ENCODE data around the gene KLHDC7A. TPM values are rescaled to one million over a fixed set of nuclear protein-coding genes. Genes with fewer than 3 reads are reported as not detected.
A peak's percentile ranks its signal among the peaks of the same experiment; 100 is the strongest.

The KLHDC7A gene
- total RNA-seq, 1 donor from 2014 or later = 34.5 TPM

- no peak for DNase-seq (ENCODE audit: low spot score)
These were observed 7.4 kb upstream of the KLHDC7A start for GRCh38 chr1:18473195-18473815.

DNA sequence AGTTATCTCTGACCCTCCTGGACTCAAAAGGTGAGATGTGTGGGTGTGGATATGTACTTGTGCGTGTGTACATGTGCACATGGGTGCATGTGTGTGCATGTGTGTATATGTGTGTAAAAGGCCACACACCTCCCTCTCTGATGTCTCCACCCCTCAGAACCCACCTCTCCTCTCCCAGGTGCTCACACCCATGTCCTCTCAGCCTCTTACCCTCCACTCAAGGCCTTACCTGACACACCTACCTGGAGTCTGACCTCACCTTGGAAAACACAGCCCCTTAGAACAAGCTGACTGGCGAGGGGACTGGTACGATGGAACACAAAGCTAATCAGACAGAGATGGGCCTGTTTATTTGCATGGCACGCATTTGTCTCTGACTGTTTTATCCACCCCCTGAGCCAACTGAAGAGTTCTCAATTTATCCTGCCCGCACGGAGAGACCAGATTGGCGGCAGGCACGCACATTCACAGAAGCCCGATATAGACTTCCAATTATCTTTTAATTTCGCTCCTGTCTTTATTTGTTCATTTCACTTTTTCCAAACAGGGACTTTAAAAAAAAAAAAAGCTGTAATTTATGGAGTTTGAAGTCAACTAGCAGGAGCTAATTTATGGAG, 6.1 kb upstream of the KLHDC7A start:
- no peak for DNase-seq (ENCODE audit: low spot score)

- DNase-seq (ENCODE audit: low spot score) = no peak
These were observed 5.4 kb upstream of the KLHDC7A start for GRCh38 chr1:18475234-18475905.

DNA sequence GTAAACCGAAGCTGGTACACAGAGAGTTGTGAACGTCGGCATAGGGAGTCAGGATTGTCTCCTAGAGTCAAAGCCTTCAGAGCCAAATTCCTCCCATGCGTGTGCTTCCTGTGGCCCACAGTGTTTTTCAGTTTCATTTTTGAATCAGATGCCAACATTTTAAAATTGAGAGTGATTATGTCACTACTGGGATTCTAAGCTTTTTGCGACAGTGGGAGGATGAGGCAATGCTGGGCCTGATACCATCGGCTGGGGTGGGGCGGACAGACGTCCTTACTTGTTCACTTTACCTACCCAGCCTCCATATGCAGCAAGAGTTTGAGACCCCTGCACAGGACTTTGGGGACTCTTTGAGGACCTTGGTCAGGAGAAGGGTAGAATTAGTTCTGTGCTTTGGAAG, 1.3 kb upstream of the KLHDC7A start:
- DNase-seq (ENCODE audit: low spot score) = peak; percentile 62

- no peak for DNase-seq (ENCODE audit: low spot score)
These were observed 625 bp downstream of the KLHDC7A start for GRCh38 chr1:18481190-18481920.

DNA sequence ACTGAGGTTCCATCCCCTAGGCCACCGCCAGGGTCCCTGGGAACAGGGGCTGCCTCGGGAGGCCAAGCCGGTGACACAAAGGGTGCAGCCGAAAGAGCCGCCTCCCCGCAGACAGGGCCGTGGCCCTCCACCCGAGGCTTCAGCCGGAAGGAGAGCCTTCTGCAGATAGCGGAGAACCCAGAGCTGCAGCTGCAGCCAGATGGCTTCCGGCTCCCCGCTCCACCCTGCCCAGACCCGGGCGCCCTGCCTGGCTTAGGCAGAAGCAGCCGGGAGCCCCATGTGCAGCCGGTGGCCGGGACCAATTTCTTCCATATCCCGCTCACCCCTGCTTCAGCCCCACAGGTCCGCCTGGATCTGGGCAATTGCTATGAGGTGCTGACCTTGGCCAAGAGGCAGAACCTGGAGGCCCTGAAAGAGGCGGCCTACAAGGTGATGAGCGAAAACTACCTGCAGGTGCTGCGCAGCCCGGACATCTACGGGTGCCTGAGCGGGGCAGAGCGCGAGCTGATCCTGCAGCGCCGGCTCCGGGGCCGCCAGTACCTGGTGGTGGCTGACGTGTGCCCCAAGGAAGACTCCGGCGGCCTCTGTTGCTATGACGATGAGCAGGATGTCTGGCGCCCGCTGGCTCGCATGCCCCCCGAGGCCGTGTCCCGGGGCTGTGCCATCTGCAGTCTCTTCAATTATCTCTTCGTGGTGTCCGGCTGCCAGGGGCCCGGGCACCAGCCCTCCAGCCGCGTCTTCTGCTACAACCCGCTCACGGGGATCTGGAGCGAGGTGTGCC, 1.4 kb downstream of the KLHDC7A start:
- DNase-seq (ENCODE audit: low spot score) = no peak

DNA sequence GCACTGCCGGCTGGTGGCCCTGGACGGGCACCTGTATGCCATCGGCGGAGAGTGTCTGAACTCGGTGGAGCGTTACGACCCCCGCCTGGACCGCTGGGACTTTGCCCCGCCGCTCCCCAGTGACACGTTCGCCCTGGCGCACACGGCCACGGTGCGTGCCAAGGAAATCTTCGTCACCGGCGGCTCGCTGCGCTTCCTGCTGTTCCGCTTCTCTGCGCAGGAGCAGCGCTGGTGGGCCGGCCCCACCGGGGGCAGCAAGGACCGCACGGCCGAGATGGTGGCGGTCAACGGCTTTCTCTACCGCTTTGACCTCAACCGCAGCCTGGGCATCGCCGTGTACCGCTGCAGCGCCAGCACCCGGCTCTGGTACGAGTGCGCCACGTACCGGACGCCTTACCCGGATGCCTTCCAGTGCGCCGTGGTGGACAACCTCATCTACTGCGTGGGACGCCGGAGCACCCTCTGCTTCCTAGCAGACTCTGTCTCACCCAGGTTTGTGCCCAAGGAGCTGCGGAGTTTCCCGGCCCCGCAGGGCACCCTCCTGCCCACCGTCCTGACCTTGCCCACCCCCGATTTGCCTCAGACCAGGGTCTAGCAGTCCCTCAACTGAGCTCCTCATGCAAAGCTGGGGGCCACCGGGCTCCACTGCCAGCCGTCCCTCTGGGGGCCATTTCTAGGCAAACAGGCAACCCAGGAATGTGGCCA, 2.1 kb downstream of the KLHDC7A start:
- no peak for DNase-seq (ENCODE audit: low spot score)

- no peak for DNase-seq (ENCODE audit: low spot score)
These were observed 3.5 kb downstream of the KLHDC7A start for GRCh38 chr1:18484276-18484675.

- no peak for DNase-seq (ENCODE audit: low spot score)
These were observed 4.0 kb downstream of the KLHDC7A start for GRCh38 chr1:18484721-18485120.

DNA sequence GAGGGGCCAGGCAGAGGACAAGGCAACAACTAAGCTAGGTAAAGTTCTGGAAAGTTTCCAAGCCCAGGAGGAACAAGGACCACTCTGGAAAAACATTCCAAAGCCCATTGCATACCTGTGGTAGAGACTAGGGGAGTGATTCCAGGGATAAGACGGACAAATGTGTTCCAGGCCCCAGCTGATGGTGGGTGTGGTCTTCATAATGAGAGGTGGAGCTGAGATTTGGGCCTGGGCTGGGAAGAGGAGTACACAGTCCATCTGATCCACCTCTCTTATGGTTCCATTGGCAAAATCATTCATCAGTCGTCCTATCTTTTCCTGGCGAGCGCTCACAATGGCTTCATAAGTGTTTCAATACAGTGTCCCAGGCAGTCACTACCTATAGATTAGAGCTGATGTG, 4.5 kb downstream of the KLHDC7A start:
- DNase-seq (ENCODE audit: low spot score) = no peak

- DNase-seq (ENCODE audit: low spot score) = no peak
These were observed 5.5 kb downstream of the KLHDC7A start for GRCh38 chr1:18486195-18486594.

GRCh38 chr1:18489417-18490143, 8.8 kb downstream of the KLHDC7A start:
- no peak for DNase-seq (ENCODE audit: low spot score)

DNA sequence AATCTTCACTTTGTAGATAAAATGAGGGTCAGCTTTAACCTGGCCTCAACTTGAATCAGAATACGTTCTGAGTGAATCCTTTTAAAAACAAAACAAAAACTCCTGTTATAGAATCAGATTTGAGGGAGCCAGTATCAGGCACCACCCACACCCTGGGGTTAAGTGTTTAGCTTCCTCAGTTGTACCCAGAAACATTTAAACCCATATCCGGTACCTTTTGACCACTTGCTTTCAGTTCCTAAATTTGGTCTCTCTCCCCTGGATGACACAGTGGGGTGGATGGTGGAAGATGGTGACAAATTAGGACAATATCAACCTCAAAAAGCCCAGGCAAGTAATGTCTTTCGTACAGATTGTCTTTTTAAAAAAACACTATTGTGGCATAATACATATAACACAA, 10.4 kb downstream of the KLHDC7A start:
- DNase-seq (ENCODE audit: low spot score) = no peak

- no peak for DNase-seq (ENCODE audit: low spot score)
These were observed 13.6 kb downstream of the KLHDC7A start for GRCh38 chr1:18494304-18494703.

GRCh38 chr1:18495635-18496034, 14.9 kb downstream of the KLHDC7A start:
- no peak for DNase-seq (ENCODE audit: low spot score)

- no peak for DNase-seq (ENCODE audit: low spot score)
These were observed 15.3 kb downstream of the KLHDC7A start for GRCh38 chr1:18496056-18496455.

DNA sequence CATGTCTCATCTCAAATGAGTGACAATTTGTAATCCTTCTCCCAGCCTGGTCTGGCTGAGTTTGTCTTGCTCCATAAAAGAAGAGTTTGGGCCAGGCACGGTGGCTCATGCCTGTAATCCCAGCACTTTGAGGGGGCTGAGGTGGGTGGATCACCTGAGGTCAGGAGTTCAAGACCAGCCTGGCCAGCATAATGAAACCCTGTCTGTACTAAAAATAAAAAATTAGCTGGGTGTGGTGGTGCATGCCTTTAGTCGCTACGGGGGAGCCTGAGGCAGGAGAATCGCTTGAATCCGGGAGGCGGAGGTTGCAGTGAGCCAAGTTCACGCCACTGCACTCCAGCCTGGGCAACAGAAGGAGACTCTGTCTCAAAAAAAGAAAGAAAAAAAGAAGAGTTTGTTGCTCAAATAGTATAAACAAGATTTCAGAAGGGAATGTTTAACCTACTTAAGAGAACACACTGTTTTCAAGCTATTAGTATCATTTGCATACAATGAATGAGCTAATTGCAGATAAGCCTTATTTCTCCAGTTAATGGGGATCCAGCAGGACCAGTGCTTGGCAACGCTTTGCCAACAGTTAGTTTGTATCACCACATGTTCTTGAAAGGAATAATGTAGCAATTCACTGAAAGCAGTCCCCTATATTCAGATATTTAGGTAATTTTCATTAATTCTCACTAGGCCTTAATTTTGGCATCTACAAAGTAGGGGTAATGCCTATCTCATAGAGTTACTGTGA, 15.9 kb downstream of the KLHDC7A start:
- DNase-seq (ENCODE audit: low spot score) = no peak

- no peak for DNase-seq (ENCODE audit: low spot score)
These were observed 21.1 kb downstream of the KLHDC7A start for GRCh38 chr1:18501833-18502232.

- DNase-seq (ENCODE audit: low spot score) = no peak
These were observed 23.9 kb downstream of the KLHDC7A start for GRCh38 chr1:18504609-18505008.

DNA sequence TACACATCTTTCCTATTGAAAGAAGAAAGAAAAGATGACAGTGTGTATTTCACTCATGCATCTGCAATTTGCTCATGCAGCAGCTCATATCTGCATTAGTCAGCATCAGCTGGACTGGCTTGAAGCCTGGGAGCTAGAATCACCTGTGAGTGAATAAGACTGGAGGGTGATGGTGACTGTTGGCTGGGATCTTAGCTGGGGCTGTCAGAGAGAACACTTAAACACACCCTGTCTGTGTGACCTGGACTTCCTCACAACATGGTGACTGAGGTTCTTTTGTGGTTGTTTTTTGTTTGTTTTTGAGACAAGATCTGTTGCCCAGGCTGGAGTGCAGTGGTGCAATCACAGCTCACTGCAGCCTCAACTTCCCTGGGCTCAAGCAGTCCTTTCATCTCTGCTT, 24.9 kb downstream of the KLHDC7A start:
- no peak for DNase-seq (ENCODE audit: low spot score)
